HEK293 (cell line): ENCODE measurements around the gene TRIM13.
"Not testable (repeated sequence)": the region's sequence is repeated elsewhere in the genome, so short reads cannot be mapped to it uniquely, and the experiment has no call there.

ENCODE experiments used
- SP2 ChIP-seq: fragments of 450-650 bp; formaldehyde crosslinking; IDR thresholded peaks from 2 replicates; pipeline ENCODE4 v1.5.1; 2016; ENCODE audit warnings: missing biosample characterization, missing genetic modification characterization
- ZNF10 ChIP-seq: fragments of 450-650 bp; formaldehyde crosslinking; IDR thresholded peaks from 2 replicates; pipeline ENCODE4 v1.5.1; 2017; ENCODE audit warnings: missing biosample characterization, missing genetic modification characterization
- ZNF140 ChIP-seq: fragments of 450-650 bp; formaldehyde crosslinking; IDR thresholded peaks from 2 replicates; pipeline ENCODE4 v1.5.1; 2016; ENCODE audit warnings: missing biosample characterization, missing genetic modification characterization
- ZNF560 ChIP-seq: fragments of 450-650 bp; formaldehyde crosslinking; IDR thresholded peaks from 2 replicates; pipeline ENCODE4 v1.5.1; 2017; ENCODE audit warnings: missing biosample characterization, missing genetic modification characterization, borderline replicate concordance
- ZNF76 ChIP-seq: fragments of 450-650 bp; formaldehyde crosslinking; IDR thresholded peaks from 2 replicates; pipeline ENCODE4; 2016; ENCODE audit warnings: low read depth, missing biosample characterization, missing genetic modification characterization, borderline replicate concordance
- TF ChIP-seq, protein P1 (sequence below): fragments of 450-650 bp; formaldehyde crosslinking; IDR thresholded peaks from 2 replicates; pipeline ENCODE4 v1.5.1; 2016; ENCODE audit warnings: missing biosample characterization, missing genetic modification characterization
- TF ChIP-seq, protein P2 (sequence below): fragments of 450-650 bp; formaldehyde crosslinking; IDR thresholded peaks from 2 replicates; pipeline ENCODE4 v1.5.1; 2016; ENCODE audit warnings: missing biosample characterization, missing genetic modification characterization
- TF ChIP-seq, protein P3 (sequence below): fragments of 450-650 bp; formaldehyde crosslinking; IDR thresholded peaks from 2 replicates; pipeline ENCODE4 v1.5.0; 2017; ENCODE audit warnings: missing biosample characterization, missing genetic modification characterization, borderline replicate concordance
- TF ChIP-seq, protein P4 (sequence below): fragments of 450-650 bp; formaldehyde crosslinking; IDR thresholded peaks from 2 replicates; pipeline ENCODE4 v1.5.1; 2016; ENCODE audit warnings: missing biosample characterization, missing genetic modification characterization

DNA sequence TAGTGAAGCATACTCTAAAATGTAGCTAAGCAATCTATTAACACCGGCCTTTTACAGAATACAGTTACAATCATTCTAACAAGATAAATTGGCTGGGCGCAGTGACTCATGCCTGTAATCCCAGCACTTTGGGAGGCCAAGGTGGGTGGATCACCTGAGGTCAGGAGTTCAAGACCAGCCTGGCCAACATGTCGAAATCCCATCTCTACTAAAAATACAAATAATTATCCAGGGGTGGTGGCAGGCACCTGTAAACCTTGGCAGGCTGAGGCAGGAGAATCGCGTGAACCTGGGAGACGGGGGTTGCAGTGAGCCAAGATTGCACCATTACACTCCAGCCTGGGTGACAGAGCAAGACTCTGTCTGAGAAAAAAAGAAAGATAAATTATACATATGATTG lies 6.2 kb upstream of the TRIM13 start:
- TF ChIP-seq, protein P1, sequence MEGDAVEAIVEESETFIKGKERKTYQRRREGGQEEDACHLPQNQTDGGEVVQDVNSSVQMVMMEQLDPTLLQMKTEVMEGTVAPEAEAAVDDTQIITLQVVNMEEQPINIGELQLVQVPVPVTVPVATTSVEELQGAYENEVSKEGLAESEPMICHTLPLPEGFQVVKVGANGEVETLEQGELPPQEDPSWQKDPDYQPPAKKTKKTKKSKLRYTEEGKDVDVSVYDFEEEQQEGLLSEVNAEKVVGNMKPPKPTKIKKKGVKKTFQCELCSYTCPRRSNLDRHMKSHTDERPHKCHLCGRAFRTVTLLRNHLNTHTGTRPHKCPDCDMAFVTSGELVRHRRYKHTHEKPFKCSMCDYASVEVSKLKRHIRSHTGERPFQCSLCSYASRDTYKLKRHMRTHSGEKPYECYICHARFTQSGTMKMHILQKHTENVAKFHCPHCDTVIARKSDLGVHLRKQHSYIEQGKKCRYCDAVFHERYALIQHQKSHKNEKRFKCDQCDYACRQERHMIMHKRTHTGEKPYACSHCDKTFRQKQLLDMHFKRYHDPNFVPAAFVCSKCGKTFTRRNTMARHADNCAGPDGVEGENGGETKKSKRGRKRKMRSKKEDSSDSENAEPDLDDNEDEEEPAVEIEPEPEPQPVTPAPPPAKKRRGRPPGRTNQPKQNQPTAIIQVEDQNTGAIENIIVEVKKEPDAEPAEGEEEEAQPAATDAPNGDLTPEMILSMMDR (tag by site-specific recombination) = not testable (repeated sequence)
- TF ChIP-seq, protein P2, sequence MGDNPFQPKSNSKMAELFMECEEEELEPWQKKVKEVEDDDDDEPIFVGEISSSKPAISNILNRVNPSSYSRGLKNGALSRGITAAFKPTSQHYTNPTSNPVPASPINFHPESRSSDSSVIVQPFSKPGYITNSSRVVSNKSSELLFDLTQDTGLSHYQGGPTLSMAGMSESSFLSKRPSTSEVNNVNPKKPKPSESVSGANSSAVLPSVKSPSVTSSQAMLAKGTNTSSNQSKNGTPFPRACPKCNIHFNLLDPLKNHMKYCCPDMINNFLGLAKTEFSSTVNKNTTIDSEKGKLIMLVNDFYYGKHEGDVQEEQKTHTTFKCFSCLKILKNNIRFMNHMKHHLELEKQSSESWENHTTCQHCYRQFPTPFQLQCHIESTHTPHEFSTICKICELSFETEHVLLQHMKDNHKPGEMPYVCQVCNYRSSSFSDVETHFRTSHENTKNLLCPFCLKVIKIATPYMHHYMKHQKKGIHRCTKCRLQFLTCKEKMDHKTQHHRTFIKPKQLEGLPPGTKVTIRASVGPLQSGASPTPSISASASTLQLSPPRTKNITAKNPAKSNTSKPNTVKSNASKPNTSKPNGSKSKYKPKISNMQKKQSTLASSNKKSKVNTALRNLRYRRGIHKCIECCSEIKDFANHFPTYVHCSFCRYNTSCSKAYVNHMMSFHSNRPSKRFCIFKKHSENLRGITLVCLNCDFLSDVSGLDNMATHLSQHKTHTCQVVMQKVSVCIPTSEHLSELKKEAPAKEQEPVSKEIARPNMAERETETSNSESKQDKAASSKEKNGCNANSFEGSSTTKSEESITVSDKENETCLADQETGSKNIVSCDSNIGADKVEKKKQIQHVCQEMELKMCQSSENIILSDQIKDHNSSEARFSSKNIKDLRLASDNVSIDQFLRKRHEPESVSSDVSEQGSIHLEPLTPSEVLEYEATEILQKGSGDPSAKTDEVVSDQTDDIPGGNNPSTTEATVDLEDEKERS = not testable (repeated sequence)
- TF ChIP-seq ZNF140, ZNF76, SP2, ZNF10, ZNF560 (tag by site-specific recombination): not testable (repeated sequence)
- TF ChIP-seq, protein P3, sequence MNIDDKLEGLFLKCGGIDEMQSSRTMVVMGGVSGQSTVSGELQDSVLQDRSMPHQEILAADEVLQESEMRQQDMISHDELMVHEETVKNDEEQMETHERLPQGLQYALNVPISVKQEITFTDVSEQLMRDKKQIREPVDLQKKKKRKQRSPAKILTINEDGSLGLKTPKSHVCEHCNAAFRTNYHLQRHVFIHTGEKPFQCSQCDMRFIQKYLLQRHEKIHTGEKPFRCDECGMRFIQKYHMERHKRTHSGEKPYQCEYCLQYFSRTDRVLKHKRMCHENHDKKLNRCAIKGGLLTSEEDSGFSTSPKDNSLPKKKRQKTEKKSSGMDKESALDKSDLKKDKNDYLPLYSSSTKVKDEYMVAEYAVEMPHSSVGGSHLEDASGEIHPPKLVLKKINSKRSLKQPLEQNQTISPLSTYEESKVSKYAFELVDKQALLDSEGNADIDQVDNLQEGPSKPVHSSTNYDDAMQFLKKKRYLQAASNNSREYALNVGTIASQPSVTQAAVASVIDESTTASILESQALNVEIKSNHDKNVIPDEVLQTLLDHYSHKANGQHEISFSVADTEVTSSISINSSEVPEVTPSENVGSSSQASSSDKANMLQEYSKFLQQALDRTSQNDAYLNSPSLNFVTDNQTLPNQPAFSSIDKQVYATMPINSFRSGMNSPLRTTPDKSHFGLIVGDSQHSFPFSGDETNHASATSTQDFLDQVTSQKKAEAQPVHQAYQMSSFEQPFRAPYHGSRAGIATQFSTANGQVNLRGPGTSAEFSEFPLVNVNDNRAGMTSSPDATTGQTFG (tag by site-specific recombination) = not testable (repeated sequence)
- TF ChIP-seq, protein P4, sequence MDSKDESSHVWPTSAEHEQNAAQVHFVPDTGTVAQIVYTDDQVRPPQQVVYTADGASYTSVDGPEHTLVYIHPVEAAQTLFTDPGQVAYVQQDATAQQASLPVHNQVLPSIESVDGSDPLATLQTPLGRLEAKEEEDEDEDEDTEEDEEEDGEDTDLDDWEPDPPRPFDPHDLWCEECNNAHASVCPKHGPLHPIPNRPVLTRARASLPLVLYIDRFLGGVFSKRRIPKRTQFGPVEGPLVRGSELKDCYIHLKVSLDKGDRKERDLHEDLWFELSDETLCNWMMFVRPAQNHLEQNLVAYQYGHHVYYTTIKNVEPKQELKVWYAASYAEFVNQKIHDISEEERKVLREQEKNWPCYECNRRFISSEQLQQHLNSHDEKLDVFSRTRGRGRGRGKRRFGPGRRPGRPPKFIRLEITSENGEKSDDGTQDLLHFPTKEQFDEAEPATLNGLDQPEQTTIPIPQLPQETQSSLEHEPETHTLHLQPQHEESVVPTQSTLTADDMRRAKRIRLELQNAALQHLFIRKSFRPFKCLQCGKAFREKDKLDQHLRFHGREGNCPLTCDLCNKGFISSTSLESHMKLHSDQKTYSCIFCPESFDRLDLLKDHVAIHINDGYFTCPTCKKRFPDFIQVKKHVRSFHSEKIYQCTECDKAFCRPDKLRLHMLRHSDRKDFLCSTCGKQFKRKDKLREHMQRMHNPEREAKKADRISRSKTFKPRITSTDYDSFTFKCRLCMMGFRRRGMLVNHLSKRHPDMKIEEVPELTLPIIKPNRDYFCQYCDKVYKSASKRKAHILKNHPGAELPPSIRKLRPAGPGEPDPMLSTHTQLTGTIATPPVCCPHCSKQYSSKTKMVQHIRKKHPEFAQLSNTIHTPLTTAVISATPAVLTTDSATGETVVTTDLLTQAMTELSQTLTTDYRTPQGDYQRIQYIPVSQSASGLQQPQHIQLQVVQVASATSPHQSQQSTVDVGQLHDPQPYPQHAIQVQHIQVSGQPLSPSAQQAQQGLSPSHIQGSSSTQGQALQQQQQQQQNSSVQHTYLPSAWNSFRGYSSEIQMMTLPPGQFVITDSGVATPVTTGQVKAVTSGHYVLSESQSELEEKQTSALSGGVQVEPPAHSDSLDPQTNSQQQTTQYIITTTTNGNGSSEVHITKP (tag by site-specific recombination) = not testable (repeated sequence)
